Thoracic aorta (tissue), 2 donors: ENCODE results near the gene KIF21B. TPM values are rescaled to one million over a fixed set of nuclear protein-coding genes. Genes with fewer than 3 reads are reported as not detected.

Experiments
- ATAC-seq: fragments of 150-250 bp; one replicate; pipeline ENCODE4 v1.8.0; 2017; ENCODE audit warnings: low read depth; ENCODE audit not compliant: insufficient number of reproducible peaks, low FRiP score
- DNase-seq: peaks from one replicate; pipeline ENCODE4 v3.0.0-alpha.2; 2020; ENCODE audit warnings: low spot score
- H3K27ac ChIP-seq, 2 donors: fragments of 200-600 bp; sonication (generic); 1 replicate in 1 of 2; 2 replicates in 1 of 2; pipeline ENCODE4 v1.5.1; 2016; ENCODE audit warnings: mild to moderate bottlenecking in 2 of 2, moderate library complexity in 2 of 2
- H3K27me3 ChIP-seq: fragments of 200-600 bp; sonication (generic); replicated peaks from 2 replicates; pipeline ENCODE4 v1.6.0; 2016; ENCODE audit warnings: mild to moderate bottlenecking; ENCODE audit not compliant: insufficient read depth
- H3K36me3 ChIP-seq: fragments of 200-600 bp; sonication (generic); one replicate; pipeline ENCODE4 v1.5.1; 2016
- H3K4me1 ChIP-seq, 2 donors: fragments of 200-600 bp; sonication (generic); 1 replicate in 1 of 2; 2 replicates in 1 of 2; pipeline versions ENCODE4 v1.5.1 to v1.6.0; 2016; ENCODE audit warnings: low read depth in 2 of 2, mild to moderate bottlenecking in 1 of 2; ENCODE audit not compliant: control insufficient read depth in 1 of 2
- H3K4me3 ChIP-seq: fragments of 200-600 bp; sonication (generic); 2 replicates; pipeline ENCODE4 v1.5.1; 2016; ENCODE audit warnings: mild to moderate bottlenecking
- H3K9me3 ChIP-seq: fragments of 200-600 bp; sonication (generic); 2 replicates; pipeline ENCODE4 v1.5.1; 2016
- CTCF ChIP-seq: fragments of 200-600 bp; sonication (generic); IDR thresholded peaks from one replicate; pipeline ENCODE4 v1.5.1; 2019; ENCODE audit warnings: antibody characterized with exemption
- total RNA-seq, 2 donors: library from RNA; depleted of rRNA; stranded (reverse); fragments of >200 nt; gene quantifications; one replicate each; pipeline versions ENCODE4 v1.1.0 to v1.2.3, GENCODE V29; 2016

The KIF21B gene
- total RNA-seq, 2 donors from 2014 or later, result 4.2 to 4.7 TPM

DNA sequence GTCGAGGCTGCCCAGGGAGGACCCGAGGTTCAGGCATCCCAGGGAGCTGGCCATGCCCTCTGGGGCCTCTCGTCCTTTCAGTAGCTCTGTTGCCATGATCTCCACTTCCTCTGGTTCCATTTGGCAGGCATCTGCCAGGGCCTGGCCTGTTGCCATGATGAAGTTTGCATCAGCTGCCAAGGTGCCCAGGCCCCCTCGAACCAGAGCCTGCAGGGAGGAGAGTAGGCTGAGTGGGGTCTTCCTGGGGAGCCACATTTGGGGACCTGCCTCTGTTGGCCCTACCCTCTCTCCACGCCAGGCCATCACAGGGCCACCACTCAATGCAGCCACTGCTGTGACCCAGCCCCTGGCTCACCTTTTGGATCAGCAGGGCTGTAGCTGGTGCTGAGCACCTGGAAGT lies 16.4 kb upstream of the KIF21B start:
- Histone ChIP-seq H3K27ac (no peak overlapping the region), H3K4me3 (no peak overlapping the region), H3K4me1 (no peaks in the 10 kb centered on the region), H3K27me3 (no peaks in the 10 kb centered on the region), H3K36me3 (no peaks in the 10 kb centered on the region), H3K9me3 (no peaks in the 10 kb centered on the region)
- DNase-seq (no peak), ATAC-seq (no peak)
- TF ChIP-seq CTCF, result no peak

- Histone ChIP-seq H3K4me3 (no peak overlapping the region), H3K36me3 (no peaks in the 10 kb centered on the region), H3K4me1 (no peaks in the 10 kb centered on the region), H3K27me3 (no peaks in the 10 kb centered on the region), H3K27ac (no peak overlapping the region), H3K9me3 (no peaks in the 10 kb centered on the region)
- TF ChIP-seq CTCF, result no peak
- ATAC-seq (no peak), DNase-seq (no peak)
Measured at GRCh38 chr1:201039418-201039817, 15.9 kb upstream of the KIF21B start.

- DNase-seq, result no peak
- Histone ChIP-seq H3K9me3 (no peaks in the 10 kb centered on the region), H3K4me3 (no peak overlapping the region), H3K4me1 (no peaks in the 10 kb centered on the region), H3K27me3 (no peaks in the 10 kb centered on the region), H3K36me3 (no peaks in the 10 kb centered on the region), H3K27ac (no peak overlapping the region)
- no peak for ATAC-seq
- no peak for TF ChIP-seq CTCF
Measured at GRCh38 chr1:201038186-201038876, 14.8 kb upstream of the KIF21B start.

DNA sequence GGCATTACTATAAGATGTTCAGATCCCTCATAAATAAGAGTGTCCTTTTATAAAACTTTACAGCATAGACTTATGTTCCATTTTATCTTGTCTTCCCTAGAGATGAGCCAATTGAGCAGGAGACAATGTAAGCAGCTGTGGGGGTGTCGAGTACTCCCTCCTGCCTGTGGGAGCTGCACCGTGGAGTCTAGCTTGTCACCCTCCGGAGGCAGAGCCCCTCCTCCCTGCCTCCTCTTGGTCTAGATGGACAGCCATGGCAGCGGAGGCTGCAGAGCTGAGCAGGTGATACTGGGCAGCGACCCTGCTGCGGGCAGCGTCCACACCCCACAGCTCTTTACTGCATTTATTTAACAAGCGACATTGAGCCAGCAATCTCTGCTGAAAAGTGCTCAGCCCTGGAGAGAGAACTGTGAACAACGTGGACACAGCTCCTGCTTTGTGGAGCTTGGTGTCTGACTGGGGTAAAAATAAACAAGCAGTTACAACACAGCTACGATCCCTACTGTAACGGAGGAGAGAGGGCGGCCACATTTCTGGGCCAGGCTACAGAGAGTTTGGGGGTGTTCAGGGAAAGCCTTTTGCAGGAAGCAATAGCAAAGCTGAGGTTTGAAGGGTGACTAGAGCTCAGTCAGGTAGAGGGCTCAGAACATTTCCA lies 12.8 kb upstream of the KIF21B start:
- no peaks in the 10 kb centered on the region for H3K4me1 ChIP-seq
- TF ChIP-seq CTCF, result no peak
- no peak for DNase-seq
- ATAC-seq, result no peak
- no peak overlapping the region for H3K4me3 ChIP-seq
- H3K27me3 ChIP-seq, result no peaks in the 10 kb centered on the region
- no peaks in the 10 kb centered on the region for H3K9me3 ChIP-seq
- no peak overlapping the region for H3K27ac ChIP-seq
- H3K36me3 ChIP-seq, result no peaks in the 10 kb centered on the region

GRCh38 chr1:201034671-201035070 lies 11.2 kb upstream of the KIF21B start:
- ATAC-seq, result no peak
- Histone ChIP-seq H3K4me1 (no peaks in the 10 kb centered on the region), H3K9me3 (no peaks in the 10 kb centered on the region), H3K4me3 (no peak overlapping the region), H3K36me3 (no peaks in the 10 kb centered on the region), H3K27me3 (no peaks in the 10 kb centered on the region), H3K27ac (no peak overlapping the region)
- no peak for DNase-seq
- TF ChIP-seq CTCF, result no peak
